HepG2 (cell line): Measurements from ENCODE around the gene DNMT3L. TPM values are rescaled to one million over a fixed set of nuclear protein-coding genes. Genes with fewer than 3 reads are reported as not detected.

Source experiments
- CBX1 ChIP-seq: IDR thresholded peaks from one replicate; pipeline ENCODE4 v1.6.1; 2016; ENCODE audit warnings: antibody characterized with exemption, low read depth
- FOXC1 ChIP-seq: sonication (generic); formaldehyde crosslinking; IDR thresholded peaks from 2 replicates; pipeline ENCODE4 v1.8.0; 2022; ENCODE audit warnings: mild to moderate bottlenecking, missing genetic modification reagents, borderline replicate concordance
- MEF2D ChIP-seq: sonication (generic); formaldehyde crosslinking; IDR thresholded peaks from 2 replicates; pipeline ENCODE4 v1.5.1; 2020; ENCODE audit warnings: mild to moderate bottlenecking, missing genetic modification reagents
- NRL ChIP-seq: sonication (generic); formaldehyde crosslinking; IDR thresholded peaks from 2 replicates; pipeline ENCODE4 v1.5.0; 2020; ENCODE audit warnings: missing genetic modification reagents, mild to moderate bottlenecking, moderate library complexity, borderline replicate concordance
- RXRA ChIP-seq: sonication (generic); formaldehyde crosslinking; IDR thresholded peaks from 2 replicates; pipeline ENCODE4 v1.5.1; 2020; ENCODE audit warnings: missing genetic modification reagents
- SIN3A ChIP-seq: IDR thresholded peaks from 2 replicates; pipeline ENCODE4 v1.6.1; 2011; ENCODE audit warnings: low read depth, mild to moderate bottlenecking, control low read depth, low read length, borderline replicate concordance
- SUZ12 ChIP-seq: fragments of 150-350 bp; IDR thresholded peaks from 2 replicates; pipeline ENCODE4 v1.6.1; 2014; ENCODE audit warnings: low read depth, low read length
- ZNF30 ChIP-seq: sonication (generic); formaldehyde crosslinking; IDR thresholded peaks from 2 replicates; pipeline ENCODE4 v1.5.0; 2020; ENCODE audit warnings: mild to moderate bottlenecking, missing genetic modification reagents
- ZNF354B ChIP-seq: sonication (generic); formaldehyde crosslinking; IDR thresholded peaks from 2 replicates; pipeline ENCODE4 v1.8.0; 2022; ENCODE audit warnings: mild to moderate bottlenecking, missing genetic modification reagents
- ZSCAN12 ChIP-seq: sonication (generic); formaldehyde crosslinking; IDR thresholded peaks from 2 replicates; pipeline ENCODE4 v1.9.0; 2021; ENCODE audit warnings: mild to moderate bottlenecking, missing genetic modification reagents
- ZSCAN30 ChIP-seq: sonication (generic); formaldehyde crosslinking; IDR thresholded peaks from 2 replicates; pipeline ENCODE4 v1.5.0; 2020; ENCODE audit warnings: mild to moderate bottlenecking, missing genetic modification reagents
- polyA plus RNA-seq, 8 experiments: library from polyadenylated mRNA; depleted of rRNA in 3 of 8; stranded (reverse) in 7 of 8; unstranded in 1 of 8; fragments of >200 nt; fragmentation: Illumina TruSeq in 4 of 8; extraction: Trizol in 4 of 8; gene quantifications; 2 replicates each; pipeline versions ENCODE4 v1.2.1 to v1.2.3, GENCODE V29; 2011 to 2016; ENCODE audit warnings: low read depth in 4 of 8, missing spikeins in 1 of 8, mixed read lengths in 1 of 8; ENCODE audit not compliant: insufficient read depth in 1 of 8
- total RNA-seq, 5 experiments: library from RNA; depleted of rRNA; stranded (reverse); fragments of >200 nt; fragmentation: Illumina TruSeq; extraction: Trizol; gene quantifications; 2 replicates each; pipeline ENCODE4 v1.2.3, GENCODE V29; 2016; ENCODE audit warnings: low read depth in 1 of 5
- TF ChIP-seq, protein P1 (sequence below): sonication (generic); formaldehyde crosslinking; IDR thresholded peaks from 2 replicates; pipeline ENCODE4 v1.4.0; 2020; ENCODE audit warnings: low read depth, mild to moderate bottlenecking, missing genetic modification reagents
- TF ChIP-seq, protein P2 (sequence below): IDR thresholded peaks from 2 replicates; pipeline ENCODE4 v1.6.1; 2012; ENCODE audit warnings: inconsistent platforms
- TF ChIP-seq, protein P3 (sequence below): sonication (generic); formaldehyde crosslinking; IDR thresholded peaks from 2 replicates; pipeline ENCODE4 v1.9.0; 2021; ENCODE audit warnings: missing genetic modification reagents, borderline replicate concordance
- TF ChIP-seq, protein P4 (sequence below): sonication (generic); formaldehyde crosslinking; IDR thresholded peaks from 2 replicates; pipeline ENCODE4 v1.4.0; 2020; ENCODE audit warnings: missing genetic modification reagents
- TF ChIP-seq, protein P5 (sequence below): sonication (generic); formaldehyde crosslinking; IDR thresholded peaks from 2 replicates; pipeline ENCODE4 v1.4.0; 2020; ENCODE audit warnings: mild to moderate bottlenecking, missing genetic modification reagents

Gene DNMT3L
- total and polyA plus RNA-seq, 2 of the 13 experiments (the other 11 are each of a cell fraction or from before 2014, with no cell fraction given), result 0.75 to 1.7 TPM

DNA sequence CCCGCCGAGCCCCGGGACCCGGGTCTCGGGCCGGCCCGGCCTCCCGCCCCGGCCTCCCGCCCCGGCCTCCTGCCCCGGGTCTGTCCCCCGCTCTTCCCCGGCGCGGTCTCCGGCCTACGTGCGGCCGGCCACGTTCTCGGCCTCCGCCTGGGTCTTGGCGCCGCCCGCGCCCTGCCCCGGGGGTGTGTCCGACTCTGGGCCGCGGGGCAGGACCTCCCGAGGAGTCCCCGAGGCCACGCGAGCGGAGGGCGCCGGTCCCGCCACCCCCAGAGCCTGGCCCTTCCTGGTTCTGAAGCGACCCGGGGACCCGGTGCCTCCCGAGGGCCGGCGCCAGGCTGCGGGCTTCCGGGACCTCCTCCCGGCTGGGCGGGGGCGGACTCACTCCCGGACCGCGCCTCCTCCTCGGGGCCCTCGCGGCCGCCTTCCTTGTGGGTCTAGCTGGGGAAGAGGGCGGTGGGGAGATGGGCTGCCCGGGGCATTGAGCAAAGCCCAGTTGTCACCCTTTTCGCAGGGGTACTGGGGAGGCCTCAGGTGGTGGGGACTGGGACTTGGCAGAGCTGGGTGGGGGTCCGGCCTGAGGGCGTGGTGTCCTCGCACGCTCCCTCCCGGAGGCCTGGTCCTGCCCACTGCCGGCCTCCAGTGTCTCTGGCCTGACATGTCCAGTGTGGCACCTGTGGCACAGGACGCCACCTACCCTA, 38.7 kb upstream of the DNMT3L start (continued):
- TF ChIP-seq, protein P1, sequence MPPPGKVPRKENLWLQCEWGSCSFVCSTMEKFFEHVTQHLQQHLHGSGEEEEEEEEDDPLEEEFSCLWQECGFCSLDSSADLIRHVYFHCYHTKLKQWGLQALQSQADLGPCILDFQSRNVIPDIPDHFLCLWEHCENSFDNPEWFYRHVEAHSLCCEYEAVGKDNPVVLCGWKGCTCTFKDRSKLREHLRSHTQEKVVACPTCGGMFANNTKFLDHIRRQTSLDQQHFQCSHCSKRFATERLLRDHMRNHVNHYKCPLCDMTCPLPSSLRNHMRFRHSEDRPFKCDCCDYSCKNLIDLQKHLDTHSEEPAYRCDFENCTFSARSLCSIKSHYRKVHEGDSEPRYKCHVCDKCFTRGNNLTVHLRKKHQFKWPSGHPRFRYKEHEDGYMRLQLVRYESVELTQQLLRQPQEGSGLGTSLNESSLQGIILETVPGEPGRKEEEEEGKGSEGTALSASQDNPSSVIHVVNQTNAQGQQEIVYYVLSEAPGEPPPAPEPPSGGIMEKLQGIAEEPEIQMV (CRISPR knock-in tag), result no peak
- TF ChIP-seq SIN3A (no peak), CBX1 (no peak), ZSCAN30 (no peak), SUZ12 (no peak), ZNF354B (CRISPR knock-in tag) (no peak), ZSCAN12 (CRISPR knock-in tag) (no peak), RXRA (CRISPR knock-in tag) (no peak), ZNF30 (CRISPR knock-in tag) (no peak), MEF2D (CRISPR knock-in tag) (peak; percentile 17; the same call in 1 of the 2 replicates), FOXC1 (CRISPR knock-in tag) (0 out of 2 replicates have a peak, but pooled peaks have one; percentile 32), NRL (no peak)
- TF ChIP-seq, protein P2, sequence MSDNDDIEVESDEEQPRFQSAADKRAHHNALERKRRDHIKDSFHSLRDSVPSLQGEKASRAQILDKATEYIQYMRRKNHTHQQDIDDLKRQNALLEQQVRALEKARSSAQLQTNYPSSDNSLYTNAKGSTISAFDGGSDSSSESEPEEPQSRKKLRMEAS, result no peak
- TF ChIP-seq, protein P3, sequence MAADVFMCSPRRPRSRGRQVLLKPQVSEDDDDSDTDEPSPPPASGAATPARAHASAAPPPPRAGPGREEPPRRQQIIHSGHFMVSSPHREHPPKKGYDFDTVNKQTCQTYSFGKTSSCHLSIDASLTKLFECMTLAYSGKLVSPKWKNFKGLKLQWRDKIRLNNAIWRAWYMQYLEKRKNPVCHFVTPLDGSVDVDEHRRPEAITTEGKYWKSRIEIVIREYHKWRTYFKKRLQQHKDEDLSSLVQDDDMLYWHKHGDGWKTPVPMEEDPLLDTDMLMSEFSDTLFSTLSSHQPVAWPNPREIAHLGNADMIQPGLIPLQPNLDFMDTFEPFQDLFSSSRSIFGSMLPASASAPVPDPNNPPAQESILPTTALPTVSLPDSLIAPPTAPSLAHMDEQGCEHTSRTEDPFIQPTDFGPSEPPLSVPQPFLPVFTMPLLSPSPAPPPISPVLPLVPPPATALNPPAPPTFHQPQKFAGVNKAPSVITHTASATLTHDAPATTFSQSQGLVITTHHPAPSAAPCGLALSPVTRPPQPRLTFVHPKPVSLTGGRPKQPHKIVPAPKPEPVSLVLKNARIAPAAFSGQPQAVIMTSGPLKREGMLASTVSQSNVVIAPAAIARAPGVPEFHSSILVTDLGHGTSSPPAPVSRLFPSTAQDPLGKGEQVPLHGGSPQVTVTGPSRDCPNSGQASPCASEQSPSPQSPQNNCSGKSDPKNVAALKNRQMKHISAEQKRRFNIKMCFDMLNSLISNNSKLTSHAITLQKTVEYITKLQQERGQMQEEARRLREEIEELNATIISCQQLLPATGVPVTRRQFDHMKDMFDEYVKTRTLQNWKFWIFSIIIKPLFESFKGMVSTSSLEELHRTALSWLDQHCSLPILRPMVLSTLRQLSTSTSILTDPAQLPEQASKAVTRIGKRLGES (CRISPR knock-in tag), result no peak
- TF ChIP-seq, protein P4, sequence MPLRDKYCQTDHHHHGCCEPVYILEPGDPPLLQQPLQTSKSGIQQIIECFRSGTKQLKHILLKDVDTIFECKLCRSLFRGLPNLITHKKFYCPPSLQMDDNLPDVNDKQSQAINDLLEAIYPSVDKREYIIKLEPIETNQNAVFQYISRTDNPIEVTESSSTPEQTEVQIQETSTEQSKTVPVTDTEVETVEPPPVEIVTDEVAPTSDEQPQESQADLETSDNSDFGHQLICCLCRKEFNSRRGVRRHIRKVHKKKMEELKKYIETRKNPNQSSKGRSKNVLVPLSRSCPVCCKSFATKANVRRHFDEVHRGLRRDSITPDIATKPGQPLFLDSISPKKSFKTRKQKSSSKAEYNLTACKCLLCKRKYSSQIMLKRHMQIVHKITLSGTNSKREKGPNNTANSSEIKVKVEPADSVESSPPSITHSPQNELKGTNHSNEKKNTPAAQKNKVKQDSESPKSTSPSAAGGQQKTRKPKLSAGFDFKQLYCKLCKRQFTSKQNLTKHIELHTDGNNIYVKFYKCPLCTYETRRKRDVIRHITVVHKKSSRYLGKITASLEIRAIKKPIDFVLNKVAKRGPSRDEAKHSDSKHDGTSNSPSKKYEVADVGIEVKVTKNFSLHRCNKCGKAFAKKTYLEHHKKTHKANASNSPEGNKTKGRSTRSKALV (CRISPR knock-in tag), result no peak
- TF ChIP-seq, protein P5, sequence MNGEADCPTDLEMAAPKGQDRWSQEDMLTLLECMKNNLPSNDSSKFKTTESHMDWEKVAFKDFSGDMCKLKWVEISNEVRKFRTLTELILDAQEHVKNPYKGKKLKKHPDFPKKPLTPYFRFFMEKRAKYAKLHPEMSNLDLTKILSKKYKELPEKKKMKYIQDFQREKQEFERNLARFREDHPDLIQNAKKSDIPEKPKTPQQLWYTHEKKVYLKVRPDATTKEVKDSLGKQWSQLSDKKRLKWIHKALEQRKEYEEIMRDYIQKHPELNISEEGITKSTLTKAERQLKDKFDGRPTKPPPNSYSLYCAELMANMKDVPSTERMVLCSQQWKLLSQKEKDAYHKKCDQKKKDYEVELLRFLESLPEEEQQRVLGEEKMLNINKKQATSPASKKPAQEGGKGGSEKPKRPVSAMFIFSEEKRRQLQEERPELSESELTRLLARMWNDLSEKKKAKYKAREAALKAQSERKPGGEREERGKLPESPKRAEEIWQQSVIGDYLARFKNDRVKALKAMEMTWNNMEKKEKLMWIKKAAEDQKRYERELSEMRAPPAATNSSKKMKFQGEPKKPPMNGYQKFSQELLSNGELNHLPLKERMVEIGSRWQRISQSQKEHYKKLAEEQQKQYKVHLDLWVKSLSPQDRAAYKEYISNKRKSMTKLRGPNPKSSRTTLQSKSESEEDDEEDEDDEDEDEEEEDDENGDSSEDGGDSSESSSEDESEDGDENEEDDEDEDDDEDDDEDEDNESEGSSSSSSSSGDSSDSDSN (CRISPR knock-in tag), result peak; percentile 77
